Ishikawa (cell line): ENCODE results near the gene SUFU.
A peak's percentile ranks its signal among the peaks of the same experiment; 100 is the strongest.

Experiments used
- CEBPB ChIP-seq: IDR thresholded peaks from 2 replicates; pipeline ENCODE4 v1.6.1; 2012
- CREB1 ChIP-seq: IDR thresholded peaks from 2 replicates; pipeline ENCODE4 v1.6.1; 2012; ENCODE audit warnings: low read depth
- EGR1 ChIP-seq: IDR thresholded peaks from 2 replicates; pipeline ENCODE4 v1.6.1; 2012
- EP300 ChIP-seq: IDR thresholded peaks from 2 replicates; pipeline ENCODE4 v1.6.1; 2012; ENCODE audit warnings: borderline replicate concordance
- FOXM1 ChIP-seq: IDR thresholded peaks from 2 replicates; pipeline ENCODE4 v1.6.1; 2012; ENCODE audit warnings: low read depth, borderline replicate concordance
- NFIC ChIP-seq: IDR thresholded peaks from 2 replicates; pipeline ENCODE4 v1.6.1; 2012
- RAD21 ChIP-seq: IDR thresholded peaks from 2 replicates; pipeline ENCODE4 v1.6.1; 2012; ENCODE audit warnings: low read depth
- REST ChIP-seq: IDR thresholded peaks from 2 replicates; pipeline ENCODE4 v1.6.1; 2012; ENCODE audit warnings: low read depth, mild to moderate bottlenecking
- TAF1 ChIP-seq: IDR thresholded peaks from 2 replicates; pipeline ENCODE4 v1.6.1; 2012; ENCODE audit warnings: low read depth, mild to moderate bottlenecking
- TCF12 ChIP-seq: IDR thresholded peaks from 2 replicates; pipeline ENCODE4 v1.6.1; 2012; ENCODE audit warnings: low read depth
- TEAD4 ChIP-seq: IDR thresholded peaks from 2 replicates; pipeline ENCODE4 v1.6.1; 2012
- USF1 ChIP-seq: IDR thresholded peaks from 2 replicates; pipeline ENCODE4 v1.6.1; 2012
- YY1 ChIP-seq: IDR thresholded peaks from 2 replicates; pipeline ENCODE4 v1.6.1; 2012; ENCODE audit warnings: low read depth
- ZBTB7A ChIP-seq: IDR thresholded peaks from 2 replicates; pipeline ENCODE4 v1.6.1; 2012; ENCODE audit warnings: low read depth
- TF ChIP-seq, protein P1 (sequence below): IDR thresholded peaks from 2 replicates; pipeline ENCODE4 v1.6.1; 2012

Gene SUFU

GRCh38 chr10:102537948-102538347, 34.2 kb downstream of the SUFU start:
- TF ChIP-seq TEAD4 (no peak), TAF1 (no peak), TCF12 (no peak), CREB1 (no peak), YY1 (no peak), REST (no peak), EGR1 (no peak), FOXM1 (no peak), RAD21 (no peak), CEBPB (no peak), NFIC (no peak), EP300 (no peak), USF1 (no peak), ZBTB7A (no peak)
- TF ChIP-seq, protein P1, sequence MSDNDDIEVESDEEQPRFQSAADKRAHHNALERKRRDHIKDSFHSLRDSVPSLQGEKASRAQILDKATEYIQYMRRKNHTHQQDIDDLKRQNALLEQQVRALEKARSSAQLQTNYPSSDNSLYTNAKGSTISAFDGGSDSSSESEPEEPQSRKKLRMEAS = no peak

DNA sequence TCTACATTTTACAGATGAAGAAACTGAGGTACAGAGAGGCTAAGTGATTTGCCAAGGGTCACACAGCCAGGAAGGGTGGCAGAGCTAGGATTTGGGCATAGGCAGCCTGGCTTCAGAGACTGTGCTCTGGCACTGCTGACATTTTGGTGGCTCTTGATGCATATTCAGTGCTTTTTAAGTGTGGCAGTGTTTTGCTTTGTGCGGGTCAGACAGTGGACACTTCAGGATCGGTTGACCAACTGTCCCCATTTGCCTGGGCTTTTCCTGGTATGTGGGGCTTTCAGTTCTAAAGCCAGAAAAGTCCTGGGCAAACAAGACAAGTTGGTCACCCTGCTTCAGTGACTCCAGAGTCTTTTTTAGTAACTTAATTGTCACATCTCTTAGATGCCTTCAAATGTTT, 35.0 kb downstream of the SUFU start:
- TF ChIP-seq TEAD4 (no peak), ZBTB7A (no peak), TCF12 (no peak), YY1 (no peak), CREB1 (no peak), FOXM1 (no peak), USF1 (no peak), TAF1 (no peak), CEBPB (no peak), EP300 (no peak), RAD21 (no peak), EGR1 (no peak), NFIC (no peak), REST (no peak)
- TF ChIP-seq, protein P1 = no peak

- TF ChIP-seq USF1 = no peak
- peak; percentile 36 for TF ChIP-seq RAD21
Observed at GRCh38 chr10:102540023-102540422, 36.3 kb downstream of the SUFU start.

- no peak for TF ChIP-seq EP300
Observed at GRCh38 chr10:102542800-102543418, 39.1 kb downstream of the SUFU start.

DNA sequence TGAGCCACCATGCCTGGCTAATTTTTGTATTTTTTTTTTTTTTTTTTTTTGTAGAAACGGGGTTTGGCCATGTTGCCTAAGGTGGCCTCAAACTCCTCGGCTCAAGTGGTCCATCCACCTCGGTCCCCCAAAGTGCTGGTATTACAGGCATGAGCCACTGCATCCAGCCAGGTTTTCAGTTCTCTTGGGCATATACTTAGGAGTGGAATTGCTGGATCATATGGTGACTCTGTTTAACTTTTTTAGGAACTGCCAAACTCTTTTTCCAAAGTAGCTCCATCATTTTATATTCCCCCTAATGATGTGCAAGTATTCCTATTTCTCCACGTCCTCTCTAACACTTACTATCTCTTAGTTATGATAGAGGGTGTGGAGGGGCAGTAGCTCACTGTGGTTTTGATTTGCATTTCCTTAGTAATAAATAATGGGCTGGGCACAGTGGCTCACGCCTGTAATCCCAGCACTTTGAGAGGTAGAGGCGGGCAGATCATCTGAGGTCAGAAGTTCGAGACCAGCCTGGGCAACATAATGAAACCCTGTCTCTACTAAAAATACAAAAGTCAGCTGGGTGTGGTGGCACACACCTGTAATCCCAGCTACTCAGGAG, 41.6 kb downstream of the SUFU start:
- no peak for TF ChIP-seq TCF12
- TF ChIP-seq, protein P1 = no peak

GRCh38 chr10:102545997-102546396, 42.2 kb downstream of the SUFU start:
- TF ChIP-seq CEBPB (no peak), EGR1 (no peak), ZBTB7A (no peak), REST (no peak), YY1 (no peak), CREB1 (no peak), RAD21 (no peak), USF1 (no peak), TCF12 (no peak), TEAD4 (no peak), EP300 (no peak), TAF1 (no peak), NFIC (no peak), FOXM1 (no peak)
- TF ChIP-seq, protein P1 = no peak
